HG02610 (cell line): ENCODE results near the gene RGS3.

ENCODE experiments used
- ATAC-seq: cut with Tn5 transposase; IDR thresholded peaks from one replicate; pipeline ENCODE4 v1.9.1; 2021; ENCODE audit warnings: mild to moderate bottlenecking, moderate library complexity; ENCODE audit not compliant: unreplicated experiment

RGS3 gene

GRCh38 chr9:113528088-113528487, 64.6 kb downstream of the RGS3 start:
- ATAC-seq: no peak

GRCh38 chr9:113528811-113529210, 65.3 kb downstream of the RGS3 start:
- ATAC-seq: no peak

- no peak for ATAC-seq
These were observed 65.9 kb downstream of the RGS3 start for GRCh38 chr9:113529336-113530009.

- ATAC-seq: no peak
These were observed 66.6 kb downstream of the RGS3 start for GRCh38 chr9:113530022-113530635.

GRCh38 chr9:113530942-113531341, 67.4 kb downstream of the RGS3 start:
- ATAC-seq: no peak

GRCh38 chr9:113531919-113532808, 68.6 kb downstream of the RGS3 start:
- ATAC-seq: no peak

GRCh38 chr9:113532809-113533190, 69.3 kb downstream of the RGS3 start:
- no peak for ATAC-seq

- no peak for ATAC-seq
These were observed 70.1 kb downstream of the RGS3 start for GRCh38 chr9:113533335-113534225.

- ATAC-seq: no peak
These were observed 72.2 kb downstream of the RGS3 start for GRCh38 chr9:113535756-113536155.

- no peak for ATAC-seq
These were observed 72.6 kb downstream of the RGS3 start for GRCh38 chr9:113536166-113536482.

GRCh38 chr9:113536483-113537228, 73.1 kb downstream of the RGS3 start:
- no peak for ATAC-seq

- no peak for ATAC-seq
These were observed 73.8 kb downstream of the RGS3 start for GRCh38 chr9:113537229-113537810.

GRCh38 chr9:113538131-113538530, 74.6 kb downstream of the RGS3 start:
- ATAC-seq: no peak

- ATAC-seq: no peak
These were observed 75.3 kb downstream of the RGS3 start for GRCh38 chr9:113538701-113539430.

GRCh38 chr9:113540466-113540865, 76.9 kb downstream of the RGS3 start:
- no peak for ATAC-seq

- ATAC-seq: no peak
These were observed 77.7 kb downstream of the RGS3 start for GRCh38 chr9:113541019-113541900.

GRCh38 chr9:113542006-113542405, 78.5 kb downstream of the RGS3 start:
- ATAC-seq: no peak

GRCh38 chr9:113542741-113543140, 79.2 kb downstream of the RGS3 start:
- no peak for ATAC-seq
